ENCODE measurements around the gene ROBO2.

The ROBO2 gene

DNA sequence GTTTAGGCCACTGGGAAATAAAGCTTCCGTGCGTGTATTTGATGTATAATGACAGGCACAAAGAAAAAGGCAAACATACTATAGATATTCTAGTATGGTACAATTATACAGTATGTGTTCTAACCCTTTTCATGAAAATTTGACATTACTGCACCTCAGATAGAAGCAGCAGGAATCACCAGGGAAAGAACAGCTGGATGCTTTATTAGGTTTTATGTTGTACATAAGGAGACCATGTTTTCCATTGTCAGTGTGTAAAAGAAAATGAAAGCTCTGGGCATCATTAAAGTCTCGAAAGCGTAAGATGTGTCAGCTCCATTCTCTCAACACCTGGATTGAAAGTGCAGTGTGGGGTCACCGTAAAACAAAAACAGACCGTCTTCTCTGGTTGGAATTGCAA, 302.1 kb downstream of the ROBO2 start:
- no peak for DNase-seq (ENCODE audit: low read depth)
- no peak overlapping the region for H3K4me3 ChIP-seq (ENCODE audit: low read depth, low read length)
- TF ChIP-seq, protein P1, sequence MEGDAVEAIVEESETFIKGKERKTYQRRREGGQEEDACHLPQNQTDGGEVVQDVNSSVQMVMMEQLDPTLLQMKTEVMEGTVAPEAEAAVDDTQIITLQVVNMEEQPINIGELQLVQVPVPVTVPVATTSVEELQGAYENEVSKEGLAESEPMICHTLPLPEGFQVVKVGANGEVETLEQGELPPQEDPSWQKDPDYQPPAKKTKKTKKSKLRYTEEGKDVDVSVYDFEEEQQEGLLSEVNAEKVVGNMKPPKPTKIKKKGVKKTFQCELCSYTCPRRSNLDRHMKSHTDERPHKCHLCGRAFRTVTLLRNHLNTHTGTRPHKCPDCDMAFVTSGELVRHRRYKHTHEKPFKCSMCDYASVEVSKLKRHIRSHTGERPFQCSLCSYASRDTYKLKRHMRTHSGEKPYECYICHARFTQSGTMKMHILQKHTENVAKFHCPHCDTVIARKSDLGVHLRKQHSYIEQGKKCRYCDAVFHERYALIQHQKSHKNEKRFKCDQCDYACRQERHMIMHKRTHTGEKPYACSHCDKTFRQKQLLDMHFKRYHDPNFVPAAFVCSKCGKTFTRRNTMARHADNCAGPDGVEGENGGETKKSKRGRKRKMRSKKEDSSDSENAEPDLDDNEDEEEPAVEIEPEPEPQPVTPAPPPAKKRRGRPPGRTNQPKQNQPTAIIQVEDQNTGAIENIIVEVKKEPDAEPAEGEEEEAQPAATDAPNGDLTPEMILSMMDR (IDR thresholded peaks at IDR 0.05; ENCODE audit: control insufficient read depth, extremely low read depth, insufficient read depth), result no peak

DNA sequence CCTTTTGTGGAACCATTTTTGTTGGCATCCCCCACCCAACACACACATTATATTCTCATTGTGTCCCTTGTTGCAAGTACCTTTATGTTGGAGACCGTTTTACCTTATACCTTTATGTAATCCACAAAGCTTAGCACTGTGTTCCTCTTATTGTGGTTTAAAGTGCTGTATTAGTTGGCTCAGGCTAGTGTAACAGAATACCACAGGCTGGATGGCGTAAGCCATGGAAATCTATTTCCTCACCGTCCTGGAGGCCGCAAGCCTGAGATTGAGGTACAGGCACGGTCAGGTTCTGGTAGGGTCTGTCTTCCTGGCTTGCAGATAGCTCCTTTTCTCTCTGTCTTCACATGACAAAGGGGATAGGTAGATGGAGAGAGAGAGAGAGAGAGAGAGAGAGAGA, 302.8 kb downstream of the ROBO2 start:
- no peak overlapping the region for H3K4me3 ChIP-seq (ENCODE audit: low read depth, low read length)
- TF ChIP-seq, protein P1 (IDR thresholded peaks at IDR 0.05; ENCODE audit: control insufficient read depth, extremely low read depth, insufficient read depth), result no peak
- DNase-seq (ENCODE audit: low read depth), result no peak

DNA sequence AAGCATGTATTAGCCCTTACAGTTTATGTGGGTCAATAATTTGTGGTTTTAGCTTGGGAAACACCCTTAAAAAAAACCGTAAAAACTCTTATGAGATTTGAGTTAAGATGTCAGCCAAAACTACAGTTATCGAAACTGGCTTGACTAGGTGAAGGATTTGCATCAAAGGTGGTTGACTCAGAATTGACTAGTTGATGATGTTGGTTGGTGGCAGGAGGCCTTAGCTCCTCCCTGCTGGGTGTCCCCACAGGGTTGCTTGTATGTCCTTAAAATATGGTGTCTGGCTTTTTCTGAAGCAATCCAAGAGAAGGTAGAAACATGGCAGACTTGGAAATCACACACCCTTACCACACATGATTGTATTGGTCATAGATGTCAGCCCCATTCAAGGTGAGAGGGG, 305.1 kb downstream of the ROBO2 start:
- DNase-seq (ENCODE audit: low read depth), result no peak
- TF ChIP-seq, protein P1 (IDR thresholded peaks at IDR 0.05; ENCODE audit: control insufficient read depth, extremely low read depth, insufficient read depth), result no peak
- no peak overlapping the region for H3K4me3 ChIP-seq (ENCODE audit: low read depth, low read length)

DNA sequence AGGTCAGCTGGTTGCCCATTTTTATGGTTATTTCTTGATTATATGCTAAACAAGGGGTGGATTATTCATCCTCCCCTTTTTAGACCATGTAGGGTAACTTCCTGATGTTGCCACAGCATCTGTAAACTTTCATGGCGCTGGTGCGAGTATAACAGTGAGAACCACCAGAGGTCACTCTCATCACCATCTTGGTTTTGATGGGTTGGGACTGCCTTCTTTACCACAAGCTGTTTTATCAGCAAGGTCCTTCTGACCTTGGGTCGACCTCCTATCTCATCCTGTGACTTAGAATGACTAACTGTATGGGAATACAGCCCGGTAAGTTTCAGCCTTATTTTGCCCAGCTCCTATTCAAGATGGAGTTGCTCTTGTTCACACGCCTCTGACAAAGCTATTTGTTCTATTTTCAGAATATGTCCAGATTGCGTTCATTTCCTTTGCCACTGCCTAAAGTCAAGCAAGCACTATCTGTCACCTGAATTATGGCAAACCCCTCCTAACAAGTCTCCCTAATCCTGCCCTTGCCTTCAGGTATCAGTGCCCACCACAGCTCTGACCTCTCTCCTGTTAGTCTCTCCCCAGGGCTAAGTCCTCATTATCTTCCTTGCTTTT, 308.5 kb downstream of the ROBO2 start:
- peak; percentile 3 for DNase-seq (ENCODE audit: low read depth)
- H3K4me3 ChIP-seq (ENCODE audit: low read depth, low read length), result no peak overlapping the region
- TF ChIP-seq, protein P1 (IDR thresholded peaks at IDR 0.05; ENCODE audit: control insufficient read depth, extremely low read depth, insufficient read depth), result peak; percentile 73

DNA sequence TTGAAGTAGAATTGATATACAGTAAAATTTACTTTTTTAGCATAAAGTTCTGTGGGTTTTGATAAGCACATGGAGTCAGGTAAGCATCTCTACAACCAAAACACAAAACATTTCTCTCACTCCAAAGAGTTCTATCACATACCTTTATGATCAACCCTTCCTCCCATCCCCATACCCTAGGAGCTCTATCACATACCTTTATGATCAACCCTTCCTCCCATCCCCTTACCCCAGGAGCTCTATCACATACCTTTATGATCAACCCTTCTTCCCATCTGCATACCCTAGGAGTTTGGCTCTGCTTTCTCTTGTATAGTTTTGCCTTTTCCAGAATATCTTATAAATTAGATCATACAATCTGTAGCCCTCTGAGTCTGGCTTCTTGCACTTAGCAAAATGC, 315.1 kb downstream of the ROBO2 start:
- no peak for DNase-seq (ENCODE audit: low read depth)
- TF ChIP-seq, protein P1 (IDR thresholded peaks at IDR 0.05; ENCODE audit: control insufficient read depth, extremely low read depth, insufficient read depth), result no peak
- H3K4me3 ChIP-seq (ENCODE audit: low read depth, low read length), result no peak overlapping the region

DNA sequence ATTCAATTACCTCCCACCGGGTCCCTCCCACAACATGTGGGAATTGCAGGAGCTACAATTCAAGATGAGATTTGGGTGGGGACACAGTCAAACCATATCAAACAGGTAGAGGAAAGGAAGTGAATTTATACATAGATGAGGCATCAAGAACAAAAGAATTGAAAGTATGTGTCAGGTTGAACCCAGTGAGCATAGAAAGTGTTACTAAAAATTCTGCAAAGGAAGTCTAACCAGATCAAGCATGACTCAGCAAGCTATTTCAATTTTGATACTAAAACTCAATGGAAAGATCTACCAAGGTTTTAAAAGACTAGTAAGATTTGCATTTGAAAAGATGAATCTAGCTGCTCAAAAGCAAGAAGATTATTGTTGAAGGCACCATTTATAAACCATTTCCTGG, 323.0 kb downstream of the ROBO2 start:
- no peak for DNase-seq (ENCODE audit: low read depth)
- H3K4me3 ChIP-seq (ENCODE audit: low read depth, low read length), result no peak overlapping the region
- TF ChIP-seq, protein P1 (IDR thresholded peaks at IDR 0.05; ENCODE audit: control insufficient read depth, extremely low read depth, insufficient read depth), result no peak

DNA sequence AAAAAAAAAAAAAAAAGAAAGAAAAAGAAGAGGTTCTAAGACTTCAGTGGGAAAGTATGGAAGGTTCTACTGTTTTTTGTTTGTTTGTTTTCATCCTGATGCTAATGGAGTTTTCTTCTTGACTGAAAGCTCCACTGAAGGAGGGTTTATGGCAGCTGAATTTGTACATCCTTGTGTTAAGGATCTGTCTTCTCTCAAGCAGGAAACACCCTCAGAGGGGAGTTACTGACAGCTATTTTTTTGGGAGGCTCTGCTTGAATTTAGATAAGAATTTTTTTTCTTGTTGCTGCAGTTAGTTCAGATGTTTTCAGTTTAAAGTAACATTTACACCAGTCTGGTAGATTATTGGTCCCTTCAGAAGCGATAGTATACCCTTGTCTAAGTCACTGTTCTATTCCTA, 325.3 kb downstream of the ROBO2 start:
- no peak overlapping the region for H3K4me3 ChIP-seq (ENCODE audit: low read depth, low read length)
- TF ChIP-seq, protein P1 (IDR thresholded peaks at IDR 0.05; ENCODE audit: control insufficient read depth, extremely low read depth, insufficient read depth), result no peak
- DNase-seq (ENCODE audit: low read depth), result no peak
